Bronchus fibroblast of lung (primary cell): ENCODE data around the gene COX19. TPM values are rescaled to one million over a fixed set of nuclear protein-coding genes. Genes with fewer than 3 reads are reported as not detected.

ENCODE experiments used
- total RNA-seq: library from RNA; depleted of rRNA; stranded (reverse); fragments of >200 nt; gene quantifications from 2 replicates; pipeline ENCODE4 v1.2.3, GENCODE V29; 2015

COX19 gene
- total RNA-seq: 2.7 and 3.9 TPM in 2 replicates

GRCh38 chr7:974820-975681, at the start of gene COX19:
COX19 (minus strand) TSS chr7:975549; CDS start chr7:975509, 40 bp downstream.

GRCh38 chr7:983004-983615, 7.8 kb upstream of the COX19 start, which contains the start of gene CYP2W1:
CYP2W1 (plus strand) TSS chr7:983181; CDS start chr7:983212, 31 bp downstream.

GRCh38 chr7:954330-955238, 20.8 kb downstream of the COX19 start, which contains the start of gene ADAP1:
ADAP1 (minus strand) TSS chr7:954680; CDS start chr7:954477, 203 bp downstream.

Other genes starting within 250 kb of the COX19 start
- gene DNAAF5, start 248.8 kb downstream of the COX19 start, total RNA-seq: 47.4 and 50.3 TPM in 2 replicates
- 10.3 and 11.4 TPM in 2 replicates for gene PRKAR1B, start 248.3 kb downstream of the COX19 start, total RNA-seq
- gene SUN1, start 143.1 kb downstream of the COX19 start, total RNA-seq: 99.0 and 124 TPM in 2 replicates
- 19.5 and 22.7 TPM in 2 replicates for gene GET4, start 99.0 kb downstream of the COX19 start, total RNA-seq
- gene ADAP1, start 20.9 kb downstream of the COX19 start, total RNA-seq: 0.84 and 1.3 TPM in 2 replicates
- under 0.01 TPM in 1 of 2 replicates, not detected in the other for gene CYP2W1, start 7.6 kb upstream of the COX19 start, total RNA-seq
- gene GPR146, start 69.0 kb upstream of the COX19 start, total RNA-seq: 0.15 TPM in 1 of 2 replicates, not detected in the other
- gene GPER1, start 112.6 kb upstream of the COX19 start, total RNA-seq: 4.2 and 5.2 TPM in 2 replicates
- gene ZFAND2A, start 184.6 kb upstream of the COX19 start, total RNA-seq: 16.0 and 19.3 TPM in 2 replicates